NT2/D1 (cell line): ENCODE results near the gene SMIM5.
A peak's percentile ranks its signal among the peaks of the same experiment; 100 is the strongest.

Experiments
- DNase-seq: peaks from one replicate; pipeline ENCODE4 v3.0.0-alpha.2; 2011; ENCODE audit warnings: low read depth, low spot score
- H3K27me3 ChIP-seq: 2 replicates; pipeline ENCODE4 v1.6.0; 2011; ENCODE audit warnings: mild to moderate bottlenecking; ENCODE audit not compliant: insufficient read length, insufficient read depth
- H3K36me3 ChIP-seq: 2 replicates; pipeline ENCODE4 v1.6.1; 2011; ENCODE audit warnings: mild to moderate bottlenecking, low read length, mixed read lengths; ENCODE audit not compliant: insufficient read depth, insufficient read length
- H3K4me1 ChIP-seq: 2 replicates; pipeline ENCODE4 v1.5.1; 2011; ENCODE audit not compliant: insufficient read depth, insufficient read length
- H3K4me3 ChIP-seq: 2 replicates; pipeline ENCODE4 v1.5.1; 2011; ENCODE audit warnings: low read depth; ENCODE audit not compliant: insufficient read length
- H3K9ac ChIP-seq: 2 replicates; pipeline ENCODE4 v1.6.0; 2011; ENCODE audit warnings: low read depth; ENCODE audit not compliant: insufficient read length
- H3K9me3 ChIP-seq: 2 replicates; pipeline ENCODE4 v1.5.1; 2011; ENCODE audit warnings: mild to moderate bottlenecking, low read length; ENCODE audit not compliant: insufficient read depth
- SUZ12 ChIP-seq: IDR thresholded peaks from 2 replicates; pipeline ENCODE4 v1.6.1; 2011; ENCODE audit not compliant: insufficient read length, insufficient read depth; ENCODE audit errors: extremely low read depth
- YY1 ChIP-seq: IDR thresholded peaks from 2 replicates; pipeline ENCODE4 v1.6.1; 2011; ENCODE audit not compliant: insufficient read length, insufficient read depth
- ZNF274 ChIP-seq: IDR thresholded peaks from 2 replicates; pipeline ENCODE4 v1.6.1; 2011; ENCODE audit warnings: mild to moderate bottlenecking, low read depth, low read length

SMIM5 gene

DNA sequence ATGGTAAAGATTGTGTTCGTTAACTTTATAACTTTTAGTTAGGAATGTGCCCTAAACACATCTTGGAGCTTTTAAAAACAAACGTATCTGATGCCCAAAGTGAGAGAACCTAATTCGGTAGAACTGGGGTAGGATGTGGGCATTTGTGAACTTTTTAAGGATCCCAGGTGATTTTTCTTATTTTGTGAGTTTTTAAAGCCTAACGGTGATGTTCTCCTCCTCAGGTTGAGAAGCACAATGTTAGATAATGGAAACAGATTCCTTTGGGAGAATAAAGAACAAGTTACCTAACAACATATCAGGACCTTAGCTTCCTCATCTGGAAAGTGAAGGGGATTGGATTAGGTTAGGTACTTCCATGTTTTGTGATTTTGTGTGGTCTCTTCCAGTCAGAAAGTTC is 34.6 kb downstream of the SMIM5 start:
- Histone ChIP-seq H3K27me3 (no peaks in the 10 kb centered on the region), H3K36me3 (peaks cover 62% of the 10 kb centered on the region), H3K4me1 (no peaks in the 10 kb centered on the region), H3K4me3 (peak overlapping the region; percentile 99), H3K9ac (peak overlapping the region; percentile 99), H3K9me3 (no peaks in the 10 kb centered on the region)
- TF ChIP-seq SUZ12 (no peak), ZNF274 (no peak), YY1 (no peak)
- DNase-seq, result no peak

- H3K4me3 ChIP-seq, result peak overlapping the region; percentile 99
Measured at GRCh38 chr17:75668489-75668888, 35.3 kb downstream of the SMIM5 start.

GRCh38 chr17:75670868-75671267 is 37.6 kb downstream of the SMIM5 start:
- Histone ChIP-seq H3K4me1 (no peaks in the 10 kb centered on the region), H3K36me3 (peaks cover 61% of the 10 kb centered on the region)

More at GRCh38 chr17:75668489-75668888, 35.3 kb downstream of the SMIM5 start:
- no peaks in the 10 kb centered on the region for H3K27me3 ChIP-seq
- TF ChIP-seq YY1 (no peak), SUZ12 (no peak), ZNF274 (no peak)
- no peaks in the 10 kb centered on the region for H3K9me3 ChIP-seq
- H3K9ac ChIP-seq, result no peak overlapping the region
- peaks cover 63% of the 10 kb centered on the region for H3K36me3 ChIP-seq
- DNase-seq, result no peak
- no peaks in the 10 kb centered on the region for H3K4me1 ChIP-seq

DNA sequence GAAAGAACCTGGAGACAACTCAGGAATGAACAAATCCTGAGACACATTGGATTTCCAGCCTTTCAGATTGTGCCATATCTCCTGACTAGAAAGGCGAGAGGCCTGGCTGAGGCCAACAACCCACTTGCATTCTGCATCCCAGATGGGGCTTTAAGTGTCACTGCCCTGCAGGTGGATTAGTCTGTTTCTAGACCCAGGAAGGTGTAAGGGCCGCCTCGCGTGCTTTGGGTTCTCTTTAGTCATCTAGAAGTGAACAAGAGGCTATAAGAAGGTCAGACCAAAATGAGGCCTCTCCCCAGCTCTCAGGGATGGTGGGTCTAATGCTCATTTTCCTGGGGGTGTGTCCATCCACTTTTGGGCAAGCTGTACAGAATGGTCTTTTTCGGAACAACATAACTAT is 38.8 kb downstream of the SMIM5 start:
- Histone ChIP-seq H3K27me3 (no peaks in the 10 kb centered on the region), H3K4me3 (no peak overlapping the region), H3K4me1 (no peaks in the 10 kb centered on the region), H3K36me3 (peaks cover 73% of the 10 kb centered on the region), H3K9ac (no peak overlapping the region), H3K9me3 (no peaks in the 10 kb centered on the region)
- TF ChIP-seq YY1 (no peak), ZNF274 (no peak), SUZ12 (no peak)
- no peak for DNase-seq

More at GRCh38 chr17:75670868-75671267, 37.6 kb downstream of the SMIM5 start:
- H3K4me3 ChIP-seq, result no peak overlapping the region
- H3K9ac ChIP-seq, result no peak overlapping the region
- H3K27me3 ChIP-seq, result no peaks in the 10 kb centered on the region
- TF ChIP-seq SUZ12, result no peak
- TF ChIP-seq YY1, result no peak
- no peak for TF ChIP-seq ZNF274
- H3K9me3 ChIP-seq, result no peaks in the 10 kb centered on the region
- DNase-seq, result no peak

DNA sequence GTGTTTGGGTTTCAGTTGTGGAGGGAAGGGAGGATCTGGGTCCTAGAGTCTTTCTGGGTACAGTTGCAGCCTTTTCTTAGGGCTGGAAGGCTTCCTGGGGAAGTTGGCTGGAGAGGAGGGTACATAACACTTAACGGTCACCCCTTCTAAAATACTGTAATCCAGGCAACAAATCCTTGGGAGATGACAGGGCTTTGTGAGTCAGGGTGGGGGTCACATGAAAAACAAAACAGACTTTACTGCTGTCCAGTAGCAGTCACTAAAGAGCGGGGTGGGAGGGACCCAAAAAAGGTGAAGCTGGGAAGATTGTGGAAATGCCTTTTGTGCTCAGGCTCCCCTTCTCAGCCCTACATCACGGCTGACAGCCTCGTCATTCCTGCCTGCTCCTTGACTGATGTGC is 40.3 kb downstream of the SMIM5 start:
- Histone ChIP-seq H3K4me1 (no peaks in the 10 kb centered on the region), H3K9ac (no peak overlapping the region), H3K9me3 (no peaks in the 10 kb centered on the region), H3K27me3 (no peaks in the 10 kb centered on the region), H3K36me3 (peaks cover 75% of the 10 kb centered on the region), H3K4me3 (no peak overlapping the region)
- TF ChIP-seq SUZ12 (no peak), ZNF274 (no peak), YY1 (no peak)
- DNase-seq, result no peak

DNA sequence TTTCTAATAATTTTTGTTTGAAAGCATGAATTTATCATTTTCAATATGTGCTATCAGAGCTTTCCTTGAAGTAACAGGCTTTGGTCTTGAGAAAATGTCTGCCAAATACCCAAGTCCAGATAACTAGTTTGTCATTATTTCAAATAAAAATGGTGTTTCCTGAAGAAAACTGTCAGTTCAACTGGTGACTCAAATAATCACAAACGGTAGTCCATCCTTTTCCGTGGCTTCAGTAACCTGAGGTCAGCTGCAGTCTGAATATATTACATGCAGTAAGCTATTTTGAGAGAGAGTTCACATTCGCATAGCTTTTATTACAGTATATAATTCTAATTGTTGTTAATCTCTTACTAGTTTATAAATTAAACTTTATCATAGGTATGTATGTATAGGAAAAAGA is 43.2 kb downstream of the SMIM5 start:
- Histone ChIP-seq H3K9me3 (no peaks in the 10 kb centered on the region), H3K36me3 (peaks cover 72% of the 10 kb centered on the region), H3K4me3 (no peak overlapping the region), H3K9ac (no peak overlapping the region), H3K27me3 (no peaks in the 10 kb centered on the region), H3K4me1 (no peaks in the 10 kb centered on the region)
- no peak for TF ChIP-seq ZNF274
- DNase-seq, result no peak

GRCh38 chr17:75679706-75680211 is 46.5 kb downstream of the SMIM5 start:
- no peak for DNase-seq
- Histone ChIP-seq H3K36me3 (peaks cover 68% of the 10 kb centered on the region), H3K4me1 (peaks cover 4% of the 10 kb centered on the region), H3K27me3 (no peaks in the 10 kb centered on the region), H3K9ac (no peak overlapping the region), H3K9me3 (no peaks in the 10 kb centered on the region), H3K4me3 (no peak overlapping the region)
- TF ChIP-seq YY1 (no peak), SUZ12 (no peak), ZNF274 (no peak)

DNA sequence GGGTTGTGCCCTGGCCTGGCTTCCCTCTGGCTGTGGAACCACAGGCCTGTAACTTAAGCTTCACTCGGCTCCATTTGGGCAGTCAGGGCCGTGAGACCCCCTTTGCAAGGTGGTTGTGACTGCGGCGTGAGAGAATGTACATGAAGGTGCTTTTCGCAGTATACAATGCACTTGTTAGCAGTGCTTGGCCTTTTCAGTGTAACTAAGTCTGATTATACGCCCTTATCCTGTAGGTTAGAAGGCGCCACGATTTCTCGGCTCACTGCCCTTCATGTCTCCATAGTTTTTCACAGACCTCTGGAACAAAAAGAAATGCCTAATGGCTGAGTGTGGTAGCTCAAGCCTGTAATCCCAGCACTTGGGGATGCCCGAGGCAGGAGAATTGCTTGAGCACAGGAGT is 47.2 kb downstream of the SMIM5 start:
- peaks cover 72% of the 10 kb centered on the region for H3K36me3 ChIP-seq
- H3K9me3 ChIP-seq, result no peaks in the 10 kb centered on the region
- H3K4me1 ChIP-seq, result peaks cover 7% of the 10 kb centered on the region
- H3K4me3 ChIP-seq, result no peak overlapping the region
- no peak overlapping the region for H3K9ac ChIP-seq
- TF ChIP-seq SUZ12, result no peak
- no peak for TF ChIP-seq YY1
- no peak for TF ChIP-seq ZNF274
- no peak for DNase-seq
- H3K27me3 ChIP-seq, result no peaks in the 10 kb centered on the region
